GM23338 (cell line): ENCODE data around the gene CELF2. TPM values are rescaled to one million over a fixed set of nuclear protein-coding genes. Genes with fewer than 3 reads are reported as not detected.

ENCODE experiments used
- ATAC-seq: fragments of 200-7000 bp; cut with Tn5 transposase; 3 replicates; pipeline ENCODE4 v1.9.1; 2020
- DNase-seq: peaks from one replicate; pipeline ENCODE4 v3.0.0-alpha.2; 2015; ENCODE audit warnings: low spot score
- H2AFZ ChIP-seq: fragments of 200-600 bp; sonication (generic); 2 replicates; pipeline ENCODE4 v1.8.0; 2016; ENCODE audit warnings: antibody characterized with exemption, mild to moderate bottlenecking, moderate library complexity
- H3F3A ChIP-seq: fragments of 200-600 bp; sonication (generic); replicated peaks from 2 replicates; pipeline ENCODE4 v1.8.0; 2017; ENCODE audit warnings: antibody characterized with exemption, mixed run types, low read depth
- H3K27ac ChIP-seq: fragments of 200-600 bp; sonication (generic); 2 replicates; pipeline ENCODE4 v1.6.1; 2016; ENCODE audit warnings: low read depth
- H3K27me3 ChIP-seq: fragments of 200-600 bp; sonication (generic); 2 replicates; pipeline ENCODE4 v1.8.0; 2016; ENCODE audit warnings: mild to moderate bottlenecking, mixed run types, moderate library complexity; ENCODE audit not compliant: insufficient read depth
- H3K36me3 ChIP-seq: fragments of 200-600 bp; sonication (generic); 2 replicates; pipeline ENCODE4 v1.8.0; 2016; ENCODE audit warnings: mild to moderate bottlenecking; ENCODE audit not compliant: insufficient read depth
- H3K4me1 ChIP-seq: fragments of 200-600 bp; sonication (generic); 2 replicates; pipeline ENCODE4 v1.8.0; 2016; ENCODE audit warnings: mild to moderate bottlenecking, moderate library complexity; ENCODE audit not compliant: insufficient read depth
- H3K4me2 ChIP-seq: fragments of 200-600 bp; sonication (generic); 2 replicates; pipeline ENCODE4 v1.7.1; 2017; ENCODE audit warnings: mixed run types
- H3K4me3 ChIP-seq: fragments of 200-600 bp; sonication (generic); 2 replicates; pipeline ENCODE4 v1.6.1; 2016; ENCODE audit warnings: mixed run types
- H3K79me2 ChIP-seq: fragments of 200-600 bp; sonication (generic); replicated peaks from 2 replicates; pipeline ENCODE4 v1.8.0; 2017; ENCODE audit warnings: mild to moderate bottlenecking; ENCODE audit not compliant: insufficient read depth
- H3K9me2 ChIP-seq: fragments of 200-600 bp; sonication (generic); 2 replicates; pipeline ENCODE4 v1.8.0; 2017; ENCODE audit not compliant: insufficient read depth
- H4K20me1 ChIP-seq: fragments of 200-600 bp; sonication (generic); replicated peaks from 2 replicates; pipeline ENCODE4 v1.8.0; 2017; ENCODE audit warnings: mild to moderate bottlenecking; ENCODE audit not compliant: insufficient read depth
- H3K27ac Mint-ChIP-seq: 2 replicates; pipeline ENCODE4 v1.8.0; 2020; ENCODE audit warnings: inconsistent platforms, mild to moderate bottlenecking, moderate library complexity, mixed read lengths
- H3K27me3 Mint-ChIP-seq: 3 replicates; pipeline ENCODE4 v1.8.0; 2022; ENCODE audit warnings: low read depth, mild to moderate bottlenecking, moderate library complexity, mixed read lengths, inconsistent platforms; ENCODE audit not compliant: insufficient read depth, poor library complexity
- H3K36me3 Mint-ChIP-seq: 3 replicates; pipeline ENCODE4 v1.8.0; 2021; ENCODE audit warnings: low read depth, mild to moderate bottlenecking, inconsistent platforms, moderate library complexity, mixed read lengths
- H3K4me1 Mint-ChIP-seq: 3 replicates; pipeline ENCODE4 v1.8.0; 2020; ENCODE audit warnings: mild to moderate bottlenecking, inconsistent platforms, mixed read lengths
- H3K4me3 Mint-ChIP-seq: 3 replicates; pipeline ENCODE4 v1.8.0; 2021; ENCODE audit warnings: moderate library complexity, mild to moderate bottlenecking, inconsistent platforms, mixed read lengths
- H3K9me3 Mint-ChIP-seq: 3 replicates; pipeline ENCODE4 v1.8.0; 2020; ENCODE audit warnings: moderate library complexity, mild to moderate bottlenecking, inconsistent platforms, mixed read lengths
- CREB1 ChIP-seq: fragments of 250-450 bp; sonication (Bioruptor Pico); IDR thresholded peaks from 2 replicates; pipeline ENCODE4 v1.5.0; 2020; ENCODE audit warnings: low read depth, mild to moderate bottlenecking, moderate library complexity
- CTCF ChIP-seq, 2 experiments: fragments of 200-600 bp in 1 of 2; sonication (generic) in 1 of 2; conservative IDR thresholded peaks; 2 replicates each; pipeline versions ENCODE4 v1.5.1 to v1.6.1; 2016 to 2017; ENCODE audit warnings: antibody characterized with exemption in 2 of 2, low read depth in 2 of 2, mild to moderate bottlenecking in 2 of 2, moderate library complexity in 1 of 2
- ETS1 ChIP-seq: IDR thresholded peaks from 2 replicates; pipeline ENCODE4 v1.6.1; 2016; ENCODE audit warnings: antibody characterized with exemption
- EZH2 ChIP-seq: fragments of 200-600 bp; sonication (generic); IDR thresholded peaks from one replicate; pipeline ENCODE4 v1.8.0; 2017; ENCODE audit warnings: antibody characterized with exemption, mild to moderate bottlenecking, low read depth; ENCODE audit not compliant: unreplicated experiment
- EZH2phosphoT487 ChIP-seq: fragments of 200-600 bp; sonication (generic); IDR thresholded peaks from one replicate; pipeline ENCODE4 v1.8.1; 2018; ENCODE audit warnings: antibody characterized with exemption; ENCODE audit not compliant: unreplicated experiment
- JUNB ChIP-seq: IDR thresholded peaks from one replicate; pipeline ENCODE4 v1.6.1; 2016; ENCODE audit warnings: antibody characterized with exemption; ENCODE audit not compliant: unreplicated experiment
- NANOG ChIP-seq: IDR thresholded peaks from 2 replicates; pipeline ENCODE4 v1.6.1; 2016; ENCODE audit warnings: antibody characterized with exemption, borderline replicate concordance
- POLR2AphosphoS5 ChIP-seq: IDR thresholded peaks from 2 replicates; pipeline ENCODE4 v1.6.1; 2016; ENCODE audit warnings: antibody characterized with exemption, low read depth
- REST ChIP-seq: IDR thresholded peaks from one replicate; pipeline ENCODE4 v1.6.1; 2018; ENCODE audit warnings: antibody characterized with exemption; ENCODE audit not compliant: unreplicated experiment
- STAT1 ChIP-seq: IDR thresholded peaks from one replicate; pipeline ENCODE4 v1.6.1; 2016; ENCODE audit warnings: antibody characterized with exemption; ENCODE audit not compliant: unreplicated experiment
- ZNF114 ChIP-seq: fragments of 250-450 bp; sonication (Bioruptor Pico); IDR thresholded peaks from 2 replicates; pipeline ENCODE4 v1.5.0; 2020; ENCODE audit warnings: mild to moderate bottlenecking, moderate library complexity
- ZNF331 ChIP-seq: fragments of 250-450 bp; sonication (Bioruptor Pico); IDR thresholded peaks from 2 replicates; pipeline ENCODE4 v1.5.0; 2020; ENCODE audit warnings: low read depth, mild to moderate bottlenecking, moderate library complexity
- ZNF462 ChIP-seq: fragments of 250-450 bp; sonication (Bioruptor Pico); IDR thresholded peaks from 2 replicates; pipeline ENCODE4 v1.5.0; 2020; ENCODE audit warnings: mild to moderate bottlenecking, moderate library complexity
- polyA plus RNA-seq: library from polyadenylated mRNA; unstranded; fragments of >200 nt; fragmentation: Nextera tagmentation; extraction: Ambion mirVana; gene quantifications from 2 replicates; pipeline ENCODE4 v1.2.1, GENCODE V29; 2016
- total RNA-seq: library from RNA; depleted of rRNA; stranded (reverse); fragments of >200 nt; shearing (Covaris generic); gene quantifications from 2 replicates; pipeline ENCODE4 v1.2.3, GENCODE V29; 2014

The CELF2 gene
- total and polyA plus RNA-seq, 2 experiments from 2014 or later, result 18.1 to 22.5 TPM

GRCh38 chr10:10989669-10990068 is 28.0 kb upstream of the CELF2 start:
- DNase-seq (no peak), ATAC-seq (no peak)
- Mint-ChIP-seq H3K27ac (no peak overlapping the region), H3K27me3 (no peaks in the 10 kb centered on the region), H3K4me3 (no peak overlapping the region), H3K4me1 (peaks cover 4% of the 10 kb centered on the region; the same call in 2 of the 3 replicates), H3K9me3 (peaks cover under 1% of the 10 kb centered on the region), H3K36me3 (0 out of 3 replicates have a peak, but pooled peaks cover under 1% of the 10 kb centered on the region)
- no peak overlapping the region for H3K4me3 ChIP-seq
- TF ChIP-seq CREB1 (CRISPR knock-in tag) (no peak), ETS1 (no peak), EZH2phosphoT487 (no peak), NANOG (no peak), REST (no peak), ZNF114 (no peak), CTCF (conservative IDR thresholded peaks at IDR 0.05; ENCODE audit: low read depth in 2 of 2) (no peak), JUNB (no peak), ZNF331 (CRISPR knock-in tag) (no peak), STAT1 (no peak), POLR2AphosphoS5 (no peak), ZNF462 (no peak), EZH2 (no peak)
- H4K20me1 ChIP-seq, result no peaks in the 10 kb centered on the region
- H3K4me1 ChIP-seq, result peaks cover 5% of the 10 kb centered on the region; the same call in 1 of the 2 replicates
- no peak overlapping the region for H3K4me2 ChIP-seq
- H3K79me2 ChIP-seq, result no peaks in the 10 kb centered on the region
- H3K36me3 ChIP-seq, result no peaks in the 10 kb centered on the region
- H2AFZ ChIP-seq, result no peak overlapping the region
- no peaks in the 10 kb centered on the region for H3F3A ChIP-seq
- no peak overlapping the region for H3K27ac ChIP-seq
- no peaks in the 10 kb centered on the region for H3K27me3 ChIP-seq
- H3K9me2 ChIP-seq, result no peaks in the 10 kb centered on the region
